K562 (cell line): ENCODE measurements around the gene MRPS18B. TPM values are rescaled to one million over a fixed set of nuclear protein-coding genes. Genes with fewer than 3 reads are reported as not detected.
A peak's percentile ranks its signal among the peaks of the same experiment; 100 is the strongest.

Source experiments
- AFF1 ChIP-seq, 2 experiments: fragments of 450-650 bp; IDR thresholded peaks; 2 replicates each; pipeline ENCODE4 v1.6.1; 2018; ENCODE audit warnings: mild to moderate bottlenecking in 2 of 2, low read depth in 1 of 2; ENCODE audit not compliant: partially characterized antibody in 2 of 2
- E4F1 ChIP-seq: fragments of 250-450 bp; sonication (Bioruptor Pico); IDR thresholded peaks from 2 replicates; pipeline ENCODE4 v1.5.0; 2021; ENCODE audit warnings: mild to moderate bottlenecking, borderline replicate concordance
- EWSR1 ChIP-seq: fragments of 450-650 bp; IDR thresholded peaks from 2 replicates; pipeline ENCODE4 v1.6.1; 2018; ENCODE audit warnings: borderline replicate concordance, mild to moderate bottlenecking, low read depth, moderate library complexity; ENCODE audit not compliant: partially characterized antibody
- GATAD2A ChIP-seq: fragments of 450-650 bp; IDR thresholded peaks from 2 replicates; pipeline ENCODE4 v1.6.1; 2017
- NCOA1 ChIP-seq: fragments of 450-650 bp; IDR thresholded peaks from 2 replicates; pipeline ENCODE4 v1.6.1; 2016; ENCODE audit warnings: low read depth
- OTX1 ChIP-seq: fragments of 450-650 bp; formaldehyde crosslinking; IDR thresholded peaks from 2 replicates; pipeline ENCODE4 v1.4.0; 2022; ENCODE audit warnings: mild to moderate bottlenecking
- TCF3 ChIP-seq: sonication (generic); formaldehyde crosslinking; IDR thresholded peaks from 2 replicates; pipeline ENCODE4 v1.4.0; 2020; ENCODE audit warnings: mild to moderate bottlenecking, missing genetic modification reagents
- TFE3 ChIP-seq: fragments of 450-650 bp; formaldehyde crosslinking; IDR thresholded peaks from 2 replicates; pipeline ENCODE4 v1.4.0; 2020; ENCODE audit warnings: mild to moderate bottlenecking, mixed read lengths
- YY1 ChIP-seq, 3 experiments: IDR thresholded peaks; 2 replicates each; pipeline ENCODE4 v1.6.1; 2011; ENCODE audit warnings: low read length in 2 of 3, mild to moderate bottlenecking in 2 of 3, moderate library complexity in 2 of 3, borderline replicate concordance in 1 of 3, control low read depth in 1 of 3, low read depth in 1 of 3; ENCODE audit not compliant: insufficient read depth in 3 of 3, insufficient replicate concordance in 2 of 3, control insufficient read depth in 1 of 3, insufficient read length in 1 of 3; ENCODE audit errors: extremely low read depth in 1 of 3
- ZNF253 ChIP-seq: fragments of 250-450 bp; sonication (Bioruptor Pico); conservative IDR thresholded peaks from 2 replicates; pipeline ENCODE4 v1.6.1; 2021; ENCODE audit warnings: mild to moderate bottlenecking
- ZNF311 ChIP-seq: fragments of 250-450 bp; sonication (Bioruptor Pico); IDR thresholded peaks from 2 replicates; pipeline ENCODE4 v1.4.0; 2020; ENCODE audit warnings: mild to moderate bottlenecking, moderate library complexity
- ZNF324 ChIP-seq: fragments of 250-450 bp; sonication (Bioruptor Pico); IDR thresholded peaks from 2 replicates; pipeline ENCODE4 v1.4.0; 2020; ENCODE audit warnings: mild to moderate bottlenecking
- ZNF592 ChIP-seq: fragments of 450-650 bp; IDR thresholded peaks from 2 replicates; pipeline ENCODE4 v1.6.1; 2017; ENCODE audit warnings: antibody characterized with exemption, mild to moderate bottlenecking
- polyA plus RNA-seq, 8 experiments: library from polyadenylated mRNA; depleted of rRNA in 4 of 8; stranded (reverse) in 5 of 8; unstranded in 3 of 8; fragments of >200 nt; fragmentation: Nextera tagmentation in 2 of 8; fragmentation: Illumina TruSeq in 1 of 8; extraction: Ambion mirVana in 2 of 8; extraction: Trizol in 1 of 8; gene quantifications; 2 replicates each; pipeline versions ENCODE4 v1.2.1 to v1.2.3, GENCODE V29; 2011 to 2014; ENCODE audit warnings: inconsistent platforms in 1 of 8, missing spikeins in 1 of 8
- total RNA-seq, 7 experiments: library from RNA; depleted of rRNA in 6 of 7; stranded (reverse); fragments of >200 nt in 6 of 7; fragmentation: Illumina TruSeq in 2 of 7; extraction: Trizol in 2 of 7; gene quantifications; 2 replicates each; pipeline versions ENCODE4 v1.2.1 to v1.2.3, GENCODE V29; 2011 to 2021; ENCODE audit warnings: low replicate concordance in 1 of 7

MRPS18B gene
- total and polyA plus RNA-seq, 9 of the 15 experiments (the other 6 are each of a cell fraction or from before 2014, with no cell fraction given) = 132 to 383 (median 178) TPM

- no peak; the same call in 1 of the 2 replicates for TF ChIP-seq TFE3 (CRISPR knock-in tag)
- no peak for TF ChIP-seq GATAD2A
- TF ChIP-seq ZNF592 = peak; percentile 90
- peak; percentile 7; the same call in 1 of the 2 replicates for TF ChIP-seq ZNF324 (CRISPR knock-in tag)
- TF ChIP-seq OTX1 (CRISPR knock-in tag) = no peak
- peak; percentile 32 to 81 for TF ChIP-seq AFF1 (IDR thresholded peaks at IDR 0.05; ENCODE audit: low read depth in 1 of 2, partially characterized antibody in 2 of 2)
- TF ChIP-seq TCF3 (CRISPR knock-in tag) = 0 out of 2 replicates have a peak, but pooled peaks have one; percentile 3
- TF ChIP-seq NCOA1 = no peak
- TF ChIP-seq YY1 (IDR thresholded peaks at IDR 0.05; ENCODE audit: borderline replicate concordance in 1 of 3, control insufficient read depth in 1 of 3, extremely low read depth in 1 of 3, insufficient read depth in 3 of 3, insufficient read length in 1 of 3, insufficient replicate concordance in 2 of 3, low read depth in 1 of 3, low read length in 2 of 3) = peak; percentile 94 to 99 (median 97)
- TF ChIP-seq ZNF311 (CRISPR knock-in tag) = no peak
- 0 out of 2 replicates have a peak, but pooled peaks have one; percentile 19 for TF ChIP-seq ZNF253 (CRISPR knock-in tag)
- TF ChIP-seq EWSR1 = no peak
- no peak for TF ChIP-seq E4F1 (CRISPR knock-in tag)
These were observed at the start of gene MRPS18B (continued) for GRCh38 chr6:30617565-30618269.
